ENCODE data around the gene TBC1D8. TPM values are rescaled to one million over a fixed set of nuclear protein-coding genes. Genes with fewer than 3 reads are reported as not detected.

The TBC1D8 gene
- polyA plus RNA-seq, 3 donors: 16.1 to 78.0 (median 22.4) TPM

DNA sequence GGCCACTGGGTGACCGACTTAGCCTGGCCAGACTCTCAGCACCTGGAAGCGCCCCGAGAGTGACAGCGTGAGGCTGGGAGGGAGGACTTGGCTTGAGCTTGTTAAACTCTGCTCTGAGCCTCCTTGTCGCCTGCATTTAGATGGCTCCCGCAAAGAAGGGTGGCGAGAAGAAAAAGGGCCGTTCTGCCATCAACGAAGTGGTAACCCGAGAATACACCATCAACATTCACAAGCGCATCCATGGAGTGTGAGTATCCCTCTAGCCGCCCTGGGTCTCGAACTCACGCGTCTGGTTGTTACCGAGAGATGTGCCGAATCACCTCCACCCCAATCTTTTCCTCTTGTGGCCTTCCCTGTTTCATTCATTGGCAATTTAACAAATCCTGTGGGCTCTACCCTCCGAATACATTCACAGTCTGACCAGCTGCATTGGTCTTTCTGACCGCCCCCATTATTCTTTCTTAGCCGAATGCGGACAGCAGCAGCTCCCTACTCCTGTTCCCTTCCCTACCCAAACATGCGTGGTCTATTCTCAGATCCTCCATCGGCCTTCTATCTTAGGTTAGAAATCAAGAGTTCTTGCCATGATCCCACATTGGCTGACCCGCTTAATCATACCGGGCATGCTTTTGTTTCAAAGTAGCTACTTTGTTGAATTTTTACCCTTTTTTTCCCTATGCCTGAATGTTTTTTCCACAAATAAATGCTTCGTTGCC lies 148.5 kb downstream of the TBC1D8 start:
- H3K27me3 Mint-ChIP-seq (ENCODE audit: low read depth in 3 of 3): peaks cover 4 to 6% (median 5%) of the 10 kb centered on the region in 3 donors
- intact Hi-C loops (cut with micrococcal nuclease): loop anchor here in 1 of 2 donors (2.0 kb wide), 1 partner anchor 250 kb away; the partner anchor contains the start of gene CNOT11
- H3K27ac ChIP-seq (ENCODE audit: low read depth in 1 of 2, low read length in 2 of 2): peak overlapping the region; percentile 80 to 91

More for the DNA sequence above, 148.5 kb downstream of the TBC1D8 start:
- Histone ChIP-seq H3K79me2 (ENCODE audit: insufficient read depth, low read length) (peaks cover 51% of the 10 kb centered on the region), H3K36me3 (replicated peaks in 1 of 2; ENCODE audit: control insufficient read depth in 1 of 2, insufficient read depth in 2 of 2, low read length in 2 of 2) (peaks cover 43 to 46% of the 10 kb centered on the region in 2 donors), H3K9ac (ENCODE audit: insufficient read depth, low read length, poor library complexity, severe bottlenecking) (peak overlapping the region; percentile 91), H2AFZ (ENCODE audit: insufficient read depth, low read depth, low read length, poor library complexity, severe bottlenecking) (peak overlapping the region; percentile 96), H3K4me1 (ENCODE audit: control insufficient read depth in 1 of 2, insufficient read depth in 2 of 2, low read length in 2 of 2) (peaks cover 18 to 28% of the 10 kb centered on the region in 2 donors), H3K4me2 (replicated peaks; ENCODE audit: extremely low read depth, low read length, poor library complexity, severe bottlenecking) (peak overlapping the region; percentile 87), H3K9me3 (replicated peaks in 1 of 2; ENCODE audit: control insufficient read depth in 1 of 2, insufficient read depth in 1 of 2, low read length in 2 of 2) (no peaks in the 10 kb centered on the region), H3K27me3 (ENCODE audit: control insufficient read depth in 2 of 2, insufficient read depth in 2 of 2, low read length in 2 of 2) (no peaks in the 10 kb centered on the region), H4K20me1 (ENCODE audit: insufficient read depth, low read length) (peaks cover 51% of the 10 kb centered on the region), H3K4me3 (replicated peaks in 1 of 3; ENCODE audit: low read depth in 2 of 3, low read length in 3 of 3) (peak overlapping the region; percentile 79 to 89 (median 86))
- Mint-ChIP-seq H3K27ac (peak overlapping the region; percentile 91 to 97 (median 93)), H3K4me1 (peaks cover 34% of the 10 kb centered on the region), H3K9me3 (peaks cover 0 to 2% (median 0%) of the 10 kb centered on the region in 7 donors), H3K4me3 (peak overlapping the region; percentile 89 to 99), H3K36me3 (peaks cover 39 to 40% of the 10 kb centered on the region in 2 donors)
- TF ChIP-seq CTCF (IDR thresholded peaks at IDR 0.05): no peak
- peak in 1 of 3 donors; percentile 5 for DNase-seq
- 1% methylated on average over 24 of the region's 26 CpGs for WGBS (ENCODE audit: insufficient coverage)

All from CD14-positive monocyte (primary cell).